Measurements from ENCODE around the gene CAPN5.

CAPN5 gene

GRCh38 chr11:77091146-77091940 lies 24.6 kb downstream of the CAPN5 start:
- in situ Hi-C loops (cut with MboI; ENCODE audit: low pct_unique_long_range_greater_than_20kb, low sequenced_read_pairs, unreplicated experiment) = no loop called here
- TF ChIP-seq CTCF (IDR thresholded peaks at IDR 0.05; ENCODE audit: extremely low read depth, insufficient read depth, missing control alignments) = peak; percentile 98
- peak; percentile 94 for DNase-seq (ENCODE audit: low spot score)

GRCh38 chr11:77092382-77092781 lies 25.6 kb downstream of the CAPN5 start:
- in situ Hi-C loops (cut with MboI; ENCODE audit: low pct_unique_long_range_greater_than_20kb, low sequenced_read_pairs, unreplicated experiment) = no loop called here
- no peak for TF ChIP-seq CTCF (IDR thresholded peaks at IDR 0.05; ENCODE audit: extremely low read depth, insufficient read depth, missing control alignments)
- no peak for DNase-seq (ENCODE audit: low spot score)

- TF ChIP-seq CTCF (IDR thresholded peaks at IDR 0.05; ENCODE audit: extremely low read depth, insufficient read depth, missing control alignments) = no peak
- DNase-seq (ENCODE audit: low spot score) = no peak
- in situ Hi-C loops (cut with MboI; ENCODE audit: low pct_unique_long_range_greater_than_20kb, low sequenced_read_pairs, unreplicated experiment) = no loop called here
Observed at GRCh38 chr11:77093056-77093891, 26.5 kb downstream of the CAPN5 start.

- DNase-seq (ENCODE audit: low spot score) = no peak
- in situ Hi-C loops (cut with MboI; ENCODE audit: low pct_unique_long_range_greater_than_20kb, low sequenced_read_pairs, unreplicated experiment) = no loop called here
- no peak for TF ChIP-seq CTCF (IDR thresholded peaks at IDR 0.05; ENCODE audit: extremely low read depth, insufficient read depth, missing control alignments)
Observed at GRCh38 chr11:77093987-77094840, 27.4 kb downstream of the CAPN5 start.

GRCh38 chr11:77094841-77095365 lies 28.1 kb downstream of the CAPN5 start:
- TF ChIP-seq CTCF (IDR thresholded peaks at IDR 0.05; ENCODE audit: extremely low read depth, insufficient read depth, missing control alignments) = no peak
- DNase-seq (ENCODE audit: low spot score) = no peak
- in situ Hi-C loops (cut with MboI; ENCODE audit: low pct_unique_long_range_greater_than_20kb, low sequenced_read_pairs, unreplicated experiment) = no loop called here
